Brain microvascular endothelial cell (primary cell): Measurements from ENCODE around the gene ZC3HAV1.

ENCODE experiments used
- DNase-seq: peaks from one replicate; pipeline ENCODE4 v3.0.0-alpha.2; 2020
- H3K27ac ChIP-seq: fragments of 250-450 bp; sonication (Bioruptor Pico); 2 replicates; pipeline ENCODE4 v1.5.1; 2020; ENCODE audit warnings: mild to moderate bottlenecking, moderate library complexity
- H3K27me3 ChIP-seq: fragments of 250-450 bp; sonication (Bioruptor Pico); replicated peaks from 2 replicates; pipeline ENCODE4 v1.5.1; 2020; ENCODE audit warnings: mild to moderate bottlenecking
- H3K36me3 ChIP-seq: fragments of 250-450 bp; sonication (Bioruptor Pico); replicated peaks from 2 replicates; pipeline ENCODE4 v1.5.1; 2020; ENCODE audit warnings: mild to moderate bottlenecking
- H3K4me3 ChIP-seq: 2 replicates; pipeline ENCODE4 v1.5.1; 2011; ENCODE audit warnings: low read depth, mild to moderate bottlenecking, control low read depth, low read length, moderate library complexity
- CTCF ChIP-seq: IDR thresholded peaks from 2 replicates; pipeline ENCODE4 v1.5.1; 2011; ENCODE audit warnings: low read depth, mild to moderate bottlenecking, moderate library complexity, low read length, control low read depth, inconsistent platforms; ENCODE audit errors: missing control alignments
- in situ Hi-C: cut with HindIII; loops from 2 replicates; pipeline ENCODE4 v1.10.0; 2017; ENCODE audit warnings: low sequenced_read_pairs, low pct_ligation_motif_present

ZC3HAV1 gene

GRCh38 chr7:139051655-139052054 is 57.9 kb downstream of the ZC3HAV1 start:
- H3K27me3 ChIP-seq: no peaks in the 10 kb centered on the region
- H3K27ac ChIP-seq: no peak overlapping the region
- in situ Hi-C loops: no loop called here
- TF ChIP-seq CTCF: no peak
- DNase-seq: no peak
- H3K36me3 ChIP-seq: peaks cover 28% of the 10 kb centered on the region
- H3K4me3 ChIP-seq: no peak overlapping the region

- in situ Hi-C loops: no loop called here
- H3K36me3 ChIP-seq: peaks cover 28% of the 10 kb centered on the region
- H3K4me3 ChIP-seq: no peak overlapping the region
- no peaks in the 10 kb centered on the region for H3K27me3 ChIP-seq
- no peak for DNase-seq
- no peak for TF ChIP-seq CTCF
- H3K27ac ChIP-seq: no peak overlapping the region
Measured at GRCh38 chr7:139049936-139050335, 59.6 kb downstream of the ZC3HAV1 start.

GRCh38 chr7:139049111-139049510 is 60.4 kb downstream of the ZC3HAV1 start:
- no peaks in the 10 kb centered on the region for H3K27me3 ChIP-seq
- DNase-seq: no peak
- in situ Hi-C loops: no loop called here
- TF ChIP-seq CTCF: no peak
- H3K4me3 ChIP-seq: no peak overlapping the region
- peaks cover 20% of the 10 kb centered on the region for H3K36me3 ChIP-seq
- no peak overlapping the region for H3K27ac ChIP-seq

GRCh38 chr7:139047970-139048369 is 61.5 kb downstream of the ZC3HAV1 start:
- no peak for TF ChIP-seq CTCF
- peaks cover 11% of the 10 kb centered on the region for H3K36me3 ChIP-seq
- no peak overlapping the region for H3K4me3 ChIP-seq
- no peak overlapping the region for H3K27ac ChIP-seq
- in situ Hi-C loops: no loop called here
- no peak for DNase-seq
- H3K27me3 ChIP-seq: no peaks in the 10 kb centered on the region

GRCh38 chr7:139046143-139046542 is 63.4 kb downstream of the ZC3HAV1 start:
- no peak for TF ChIP-seq CTCF
- in situ Hi-C loops: no loop called here
- H3K27ac ChIP-seq: no peak overlapping the region
- H3K27me3 ChIP-seq: no peaks in the 10 kb centered on the region
- H3K36me3 ChIP-seq: peaks cover 9% of the 10 kb centered on the region
- H3K4me3 ChIP-seq: no peak overlapping the region
- DNase-seq: no peak
